ENCODE data around the gene CACNA1D. TPM values are rescaled to one million over a fixed set of nuclear protein-coding genes. Genes with fewer than 3 reads are reported as not detected.

The CACNA1D gene
- total RNA-seq, 1 experiment from 2014 or later, result 1.1 TPM

DNA sequence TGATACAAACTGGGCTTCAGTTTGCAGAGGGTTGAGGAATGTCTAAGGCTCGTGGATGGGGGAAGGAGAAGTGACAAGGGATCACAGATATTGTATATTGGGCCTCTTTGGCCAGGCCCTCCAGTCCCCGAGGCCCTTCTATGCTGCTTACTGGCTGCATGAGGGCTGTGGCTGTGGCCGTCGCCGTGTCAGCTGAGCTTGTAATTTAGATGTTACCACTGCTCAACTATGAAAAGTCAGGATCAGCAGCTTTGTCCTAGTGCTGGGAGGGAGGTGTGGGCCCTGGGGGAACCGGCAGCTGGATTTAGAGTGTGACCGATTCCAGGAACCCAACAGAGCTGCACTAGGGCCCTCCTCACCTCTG, 51.6 kb downstream of the CACNA1D start:
- TF ChIP-seq SIN3A (IDR thresholded peaks at IDR 0.05; ENCODE audit: low read depth), result no peak
- TF ChIP-seq ELF1 (IDR thresholded peaks at IDR 0.05; ENCODE audit: borderline replicate concordance, low read depth), result no peak
- TF ChIP-seq, protein P1, sequence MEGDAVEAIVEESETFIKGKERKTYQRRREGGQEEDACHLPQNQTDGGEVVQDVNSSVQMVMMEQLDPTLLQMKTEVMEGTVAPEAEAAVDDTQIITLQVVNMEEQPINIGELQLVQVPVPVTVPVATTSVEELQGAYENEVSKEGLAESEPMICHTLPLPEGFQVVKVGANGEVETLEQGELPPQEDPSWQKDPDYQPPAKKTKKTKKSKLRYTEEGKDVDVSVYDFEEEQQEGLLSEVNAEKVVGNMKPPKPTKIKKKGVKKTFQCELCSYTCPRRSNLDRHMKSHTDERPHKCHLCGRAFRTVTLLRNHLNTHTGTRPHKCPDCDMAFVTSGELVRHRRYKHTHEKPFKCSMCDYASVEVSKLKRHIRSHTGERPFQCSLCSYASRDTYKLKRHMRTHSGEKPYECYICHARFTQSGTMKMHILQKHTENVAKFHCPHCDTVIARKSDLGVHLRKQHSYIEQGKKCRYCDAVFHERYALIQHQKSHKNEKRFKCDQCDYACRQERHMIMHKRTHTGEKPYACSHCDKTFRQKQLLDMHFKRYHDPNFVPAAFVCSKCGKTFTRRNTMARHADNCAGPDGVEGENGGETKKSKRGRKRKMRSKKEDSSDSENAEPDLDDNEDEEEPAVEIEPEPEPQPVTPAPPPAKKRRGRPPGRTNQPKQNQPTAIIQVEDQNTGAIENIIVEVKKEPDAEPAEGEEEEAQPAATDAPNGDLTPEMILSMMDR (IDR thresholded peaks at IDR 0.05 in 2 of 3, conservative IDR thresholded peaks at IDR 0.05 in 1 of 3; ENCODE audit: borderline replicate concordance in 1 of 3, insufficient read depth in 1 of 3, low read depth in 2 of 3, low read length in 2 of 3), result no peak
- TF ChIP-seq SP1 (IDR thresholded peaks at IDR 0.05; ENCODE audit: low read depth), result no peak
- TF ChIP-seq, protein P2, sequence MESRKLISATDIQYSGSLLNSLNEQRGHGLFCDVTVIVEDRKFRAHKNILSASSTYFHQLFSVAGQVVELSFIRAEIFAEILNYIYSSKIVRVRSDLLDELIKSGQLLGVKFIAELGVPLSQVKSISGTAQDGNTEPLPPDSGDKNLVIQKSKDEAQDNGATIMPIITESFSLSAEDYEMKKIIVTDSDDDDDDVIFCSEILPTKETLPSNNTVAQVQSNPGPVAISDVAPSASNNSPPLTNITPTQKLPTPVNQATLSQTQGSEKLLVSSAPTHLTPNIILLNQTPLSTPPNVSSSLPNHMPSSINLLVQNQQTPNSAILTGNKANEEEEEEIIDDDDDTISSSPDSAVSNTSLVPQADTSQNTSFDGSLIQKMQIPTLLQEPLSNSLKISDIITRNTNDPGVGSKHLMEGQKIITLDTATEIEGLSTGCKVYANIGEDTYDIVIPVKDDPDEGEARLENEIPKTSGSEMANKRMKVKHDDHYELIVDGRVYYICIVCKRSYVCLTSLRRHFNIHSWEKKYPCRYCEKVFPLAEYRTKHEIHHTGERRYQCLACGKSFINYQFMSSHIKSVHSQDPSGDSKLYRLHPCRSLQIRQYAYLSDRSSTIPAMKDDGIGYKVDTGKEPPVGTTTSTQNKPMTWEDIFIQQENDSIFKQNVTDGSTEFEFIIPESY (IDR thresholded peaks at IDR 0.05; ENCODE audit: extremely low read depth, insufficient replicate concordance, low read length), result no peak
- no peak for TF ChIP-seq ATF3 (IDR thresholded peaks at IDR 0.05)
- no peak for TF ChIP-seq POLR2A (IDR thresholded peaks at IDR 0.05; ENCODE audit: borderline replicate concordance, extremely low read depth, insufficient read depth, insufficient read length)
- TF ChIP-seq SRF (IDR thresholded peaks at IDR 0.05; ENCODE audit: low read depth), result no peak
- no peak for TF ChIP-seq EZH2 (IDR thresholded peaks at IDR 0.05)
- no peak for TF ChIP-seq ZNF274 (IDR thresholded peaks at IDR 0.05; ENCODE audit: low read depth, low read length)
- TF ChIP-seq CEBPB (IDR thresholded peaks at IDR 0.05; ENCODE audit: low read depth), result no peak
- no peak for TF ChIP-seq EZH2phosphoT487 (IDR thresholded peaks at IDR 0.05; ENCODE audit: borderline replicate concordance)
- H3K4me3 ChIP-seq (replicated peaks in 1 of 2; ENCODE audit: low read depth in 1 of 2, low read length in 2 of 2), result no peak overlapping the region
- no peaks in the 10 kb centered on the region for H3K27me3 ChIP-seq (ENCODE audit: insufficient read depth, low read length)
- H2AFZ ChIP-seq (ENCODE audit: low read depth, low read length, poor library complexity, severe bottlenecking), result no peak overlapping the region
- CTCF ChIA-PET, result no interaction called here
- ATAC-seq (no peak), DNase-seq (ENCODE audit: low read depth, low spot score) (no peak)
- no peaks in the 10 kb centered on the region for H3K4me1 ChIP-seq (ENCODE audit: control insufficient read depth in 1 of 2, insufficient read depth in 2 of 2, low read length in 2 of 2)
- H3K9me3 ChIP-seq (ENCODE audit: control insufficient read depth in 1 of 2, insufficient read depth in 1 of 2, low read depth in 1 of 2, low read length in 2 of 2), result no peaks in the 10 kb centered on the region
- H4K20me1 ChIP-seq (ENCODE audit: insufficient read depth), result no peaks in the 10 kb centered on the region
- H3K9me2 ChIP-seq (ENCODE audit: insufficient read depth), result no peaks in the 10 kb centered on the region
- H3K79me2 ChIP-seq (ENCODE audit: insufficient read depth, low read length), result no peaks in the 10 kb centered on the region
- RAD21 ChIA-PET (ENCODE audit: low non-redundant PET in 1 of 2, low total read pairs in 2 of 2, uncharacterized antibody in 2 of 2, unreplicated experiment in 2 of 2), result no interaction called here
- no peak overlapping the region for H3K27ac ChIP-seq (ENCODE audit: low read depth, low read length)
- no TSS peak for BruUV-seq (replicated peaks)
- no peak overlapping the region for H3K4me2 ChIP-seq (ENCODE audit: low read length)
- intact Hi-C loops (cut with micrococcal nuclease), result no loop called here
- POLR2A ChIA-PET, result no interaction called here
- H3K9ac ChIP-seq (ENCODE audit: low read length), result no peak overlapping the region
- no peaks in the 10 kb centered on the region for H3K36me3 ChIP-seq (ENCODE audit: control insufficient read depth in 1 of 2, insufficient read depth in 2 of 2, low read length in 2 of 2)

Measured in HCT116 (cell line).